NCI-H2107 (cell line): ENCODE results near the gene SURF1.

Experiments
- DNase-seq: peaks from one replicate; lab custom pipeline; 2025; lab: John Stamatoyannopoulos, UW

Gene SURF1

DNA sequence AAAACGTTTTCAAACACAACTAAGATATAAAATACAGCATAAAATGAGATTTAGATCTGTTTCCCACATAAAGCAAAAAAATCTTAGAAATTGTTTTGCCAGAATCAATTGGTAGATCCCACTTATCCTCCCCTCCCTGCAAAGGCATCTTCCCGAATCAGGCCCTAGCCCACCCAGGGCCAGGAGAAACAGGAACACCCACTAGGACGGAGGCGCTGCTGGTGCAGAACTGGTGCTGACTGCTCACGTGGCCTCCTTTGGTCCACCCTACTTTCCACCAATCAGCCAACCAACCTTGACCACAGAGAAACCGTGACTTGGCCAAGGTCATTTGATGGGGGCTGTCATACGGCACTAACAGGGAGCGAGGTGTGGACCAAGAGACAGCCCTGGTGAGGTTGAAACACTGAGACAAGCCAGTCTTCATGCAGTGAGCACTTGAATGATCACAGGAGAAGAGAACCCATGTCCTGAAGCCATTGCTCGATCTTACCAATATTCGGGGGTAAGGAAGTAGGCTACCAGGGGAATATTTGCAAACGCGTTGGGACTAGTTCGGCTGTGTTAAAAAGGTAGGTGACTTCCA is 5.3 kb upstream of the SURF1 start:
- DNase-seq: no peak

GRCh38 chr9:133360400-133361393 is 4.4 kb upstream of the SURF1 start:
- DNase-seq: no peak

GRCh38 chr9:133359399-133360175 is 3.3 kb upstream of the SURF1 start:
- no peak for DNase-seq

- no peak for DNase-seq
Measured at GRCh38 chr9:133357656-133358055, 1.4 kb upstream of the SURF1 start.

DNA sequence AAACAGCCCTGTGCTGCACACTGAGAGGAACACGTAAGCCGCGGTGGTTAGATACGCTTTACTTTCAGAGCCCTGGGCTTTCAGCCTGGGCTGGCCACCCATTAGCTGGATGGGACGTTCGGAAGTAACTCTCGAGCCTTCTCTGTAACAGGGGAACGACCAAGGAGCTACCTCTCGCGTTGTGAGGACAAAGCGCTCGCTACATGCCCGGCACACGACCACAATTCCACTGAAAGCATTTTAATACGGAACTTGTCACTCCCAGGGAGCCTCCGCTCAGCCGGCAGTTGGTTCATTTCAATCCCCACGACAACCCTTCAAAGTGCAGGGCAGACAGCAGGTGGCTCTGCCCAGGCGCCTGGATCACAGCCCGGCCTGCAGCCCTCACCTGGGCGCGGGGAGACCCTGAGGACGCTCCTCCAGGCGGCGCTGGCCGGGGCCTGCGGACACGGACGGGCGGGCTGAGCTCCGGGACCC is 368 bp downstream of the SURF1 start:
- no peak for DNase-seq

DNA sequence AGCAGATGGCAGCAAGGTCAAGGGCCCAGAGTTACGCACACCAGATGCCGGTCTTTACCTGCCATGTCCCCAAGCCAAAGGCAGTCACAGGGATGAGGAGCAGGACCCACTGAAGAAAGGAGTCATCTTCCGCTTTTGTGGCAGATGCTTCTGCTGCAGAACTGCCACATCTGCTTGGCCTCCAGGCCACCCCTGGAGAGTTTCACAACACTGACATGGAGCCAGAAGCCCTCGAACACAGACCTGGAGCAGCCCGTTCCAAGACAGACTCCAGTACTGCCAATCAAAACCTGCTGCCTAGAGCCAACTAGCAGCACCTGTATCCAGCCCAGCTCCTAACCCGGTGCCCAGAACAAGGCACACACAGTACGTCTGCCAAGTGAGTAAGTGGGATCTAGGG is 1.5 kb downstream of the SURF1 start:
- no peak for DNase-seq

DNA sequence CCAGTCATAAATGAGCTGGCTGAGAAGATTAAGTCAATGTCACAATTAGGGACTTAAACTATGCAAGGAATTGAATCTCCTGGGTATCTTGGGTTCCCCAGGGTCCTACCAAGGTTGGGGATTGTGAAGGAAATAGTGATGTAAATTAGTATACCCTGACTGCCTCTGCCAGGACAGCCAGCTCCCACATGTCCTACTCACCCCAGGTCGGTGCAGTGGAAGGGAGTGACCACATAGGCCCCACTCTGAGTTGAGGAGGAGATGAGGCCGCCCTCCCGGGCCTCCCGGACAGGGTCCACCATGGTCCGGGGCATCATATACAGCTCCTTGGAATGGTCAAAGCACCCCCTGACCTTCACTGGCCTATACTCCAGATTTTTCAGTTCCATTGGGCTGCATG is 2.7 kb downstream of the SURF1 start:
- DNase-seq: no peak

GRCh38 chr9:133352635-133353340 is 3.5 kb downstream of the SURF1 start:
- DNase-seq: no peak

DNA sequence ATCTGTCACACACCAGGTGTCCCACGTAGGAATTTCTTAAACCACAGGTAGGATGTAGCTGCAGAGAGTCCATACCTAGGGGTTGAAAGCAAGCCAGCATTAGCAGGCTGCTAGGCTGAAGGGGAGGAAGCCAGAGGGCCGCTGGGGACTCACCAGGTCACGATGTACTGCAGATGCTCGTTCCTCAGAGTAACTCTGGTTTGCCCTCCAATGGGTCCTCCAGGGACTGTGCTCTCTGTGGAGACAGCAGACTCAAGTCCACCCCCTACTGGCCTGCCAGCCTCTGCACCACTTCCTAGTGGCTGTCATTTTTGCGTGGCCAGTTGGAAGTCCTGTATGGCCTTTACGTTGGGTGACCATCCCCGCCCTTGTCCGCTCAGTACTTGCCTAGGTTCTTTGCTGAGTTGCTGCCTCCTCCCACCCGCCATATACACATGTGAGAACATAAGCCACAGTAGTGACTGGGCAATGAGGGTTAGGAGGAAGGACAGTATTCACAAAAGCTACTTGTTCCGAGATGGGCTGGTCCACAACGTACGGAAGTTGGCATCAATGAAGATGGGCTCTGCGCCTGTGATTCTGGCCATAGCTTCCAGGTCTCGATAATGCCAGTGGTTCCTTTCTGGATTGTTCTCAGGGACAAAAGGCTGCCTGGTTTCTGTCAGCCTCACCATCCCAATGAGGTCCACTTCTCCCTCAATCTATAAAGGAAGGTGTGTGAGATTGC is 4.2 kb downstream of the SURF1 start:
- DNase-seq: no peak

- no peak for DNase-seq
Measured at GRCh38 chr9:133351526-133351907, 4.8 kb downstream of the SURF1 start.

DNA sequence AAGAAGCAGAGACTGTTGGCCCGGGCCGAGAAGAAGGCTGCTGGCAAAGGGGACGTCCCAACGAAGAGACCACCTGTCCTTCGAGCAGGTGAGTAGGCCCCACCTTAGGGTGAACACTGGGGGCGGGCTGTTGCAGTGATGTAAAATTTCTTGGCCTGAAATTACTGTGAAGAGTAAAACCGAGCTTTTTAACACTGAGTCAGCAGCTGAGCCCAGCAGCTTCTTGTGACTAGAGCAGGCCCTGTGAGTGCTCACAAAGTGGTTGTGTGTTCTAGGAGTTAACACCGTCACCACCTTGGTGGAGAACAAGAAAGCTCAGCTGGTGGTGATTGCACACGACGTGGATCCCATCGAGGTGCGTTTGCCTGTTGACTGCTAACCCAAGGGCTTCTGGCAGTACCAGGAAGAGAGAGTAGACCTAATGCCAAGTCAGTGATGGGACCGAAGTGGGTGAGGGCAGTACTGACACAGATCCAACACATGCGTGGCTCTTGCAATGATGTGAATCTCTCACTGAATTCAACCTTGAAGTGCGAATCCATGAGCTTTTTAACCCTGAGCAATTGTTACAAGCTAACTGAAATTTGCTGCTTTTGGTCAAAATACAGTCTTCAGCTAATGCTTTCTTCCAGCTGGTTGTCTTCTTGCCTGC is 6.2 kb downstream of the SURF1 start:
- DNase-seq: no peak

DNA sequence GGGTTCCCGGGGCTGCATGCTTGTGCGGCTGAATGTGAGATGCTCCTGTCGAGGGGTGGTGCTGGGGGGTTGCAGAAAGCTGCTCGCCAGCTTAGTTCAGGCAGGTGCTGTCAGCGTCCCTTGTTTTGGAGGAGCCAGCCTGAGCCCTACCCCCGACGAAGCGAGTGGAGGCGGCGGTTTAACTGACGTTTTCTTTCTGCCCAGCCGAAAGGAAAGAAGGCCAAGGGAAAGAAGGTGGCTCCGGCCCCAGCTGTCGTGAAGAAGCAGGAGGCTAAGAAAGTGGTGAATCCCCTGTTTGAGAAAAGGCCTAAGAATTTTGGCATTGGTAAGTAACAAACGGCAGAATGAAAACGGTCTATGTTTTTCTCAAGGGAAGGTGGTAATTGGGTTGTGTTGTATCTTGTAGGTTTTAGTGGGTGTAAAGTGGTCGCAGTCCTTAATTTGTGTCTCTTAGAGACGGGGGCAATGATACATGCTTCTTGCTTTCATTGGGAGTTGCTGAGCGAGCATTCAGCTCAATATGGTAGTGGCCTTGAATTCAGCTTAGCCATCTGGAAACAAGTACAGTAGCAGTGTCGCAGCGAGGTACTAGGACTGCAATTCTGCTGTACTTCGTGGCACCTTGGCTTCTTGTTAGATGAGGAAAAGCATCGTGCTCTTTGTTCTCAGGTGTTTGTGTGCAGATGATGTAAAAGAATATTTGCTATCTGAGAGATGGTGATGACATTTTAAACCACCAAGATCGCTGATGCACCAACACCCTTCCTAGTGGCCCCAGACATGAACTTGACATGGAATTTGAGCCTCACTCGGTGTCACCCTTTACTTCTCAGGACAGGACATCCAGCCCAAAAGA is 7.3 kb downstream of the SURF1 start:
- no peak for DNase-seq

DNA sequence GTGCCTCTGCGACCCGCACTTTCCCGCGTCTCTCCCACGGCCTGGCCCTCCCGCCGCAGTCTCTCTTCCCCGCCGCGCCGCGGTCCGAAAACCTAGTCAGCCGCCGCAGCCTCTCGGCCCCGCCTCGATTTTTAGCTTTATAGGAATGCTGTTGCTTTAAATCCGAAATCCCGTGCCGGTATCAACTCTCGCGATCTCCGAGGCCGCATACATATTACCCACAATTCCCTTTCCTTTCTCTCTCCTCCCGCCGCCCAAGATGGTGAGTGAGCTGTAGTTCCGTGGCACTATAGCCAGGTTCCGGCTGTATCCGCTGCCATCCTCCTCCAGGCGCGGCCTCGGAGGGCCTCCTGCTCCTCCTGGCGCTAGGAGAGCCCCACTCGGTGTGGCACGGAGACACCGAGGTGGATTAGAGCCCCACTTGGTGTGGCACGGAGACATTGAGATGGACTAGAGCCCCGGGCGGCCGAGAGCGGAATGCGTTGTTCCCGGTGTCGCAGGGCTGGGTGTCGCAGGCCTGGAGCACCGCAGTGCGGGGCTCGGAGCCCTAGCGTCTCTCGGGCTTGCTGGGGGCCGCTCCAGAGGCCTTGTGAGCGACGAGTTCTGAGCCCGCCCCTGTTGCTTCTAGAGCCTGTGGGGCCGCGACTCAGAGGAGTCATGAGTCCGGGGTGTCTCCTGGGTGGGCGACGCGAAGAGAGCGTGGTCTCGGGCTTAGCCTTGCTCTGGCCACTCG is 8.1 kb downstream of the SURF1 start, which contains the start of the genes MED22 and RPL7A:
TSS of gene MED22 (minus strand) at position 147 of the 733 bp plus-strand sequence. CDS start 1,469 bp downstream, outside the sequence.
TSS of gene RPL7A (plus strand) at position 234 of the 733 bp plus-strand sequence. CDS start at position 260, 26 bp downstream.
- peak; percentile 80 for DNase-seq

GRCh38 chr9:133347515-133347984 is 8.7 kb downstream of the SURF1 start:
- DNase-seq: no peak

- no peak for DNase-seq
Measured at GRCh38 chr9:133346021-133346785, 10.1 kb downstream of the SURF1 start.

GRCh38 chr9:133345596-133345995 is 10.7 kb downstream of the SURF1 start:
- DNase-seq: no peak

GRCh38 chr9:133344979-133345378 is 11.3 kb downstream of the SURF1 start:
- no peak for DNase-seq

- no peak for DNase-seq
Measured at GRCh38 chr9:133344071-133344470, 12.2 kb downstream of the SURF1 start.
